Chondrocyte (in vitro differentiated cells): ENCODE data around the gene CAMKMT. TPM values are rescaled to one million over a fixed set of nuclear protein-coding genes. Genes with fewer than 3 reads are reported as not detected.

Source experiments
- DNase-seq: peaks from one replicate; pipeline ENCODE4 v3.0.0; 2021; ENCODE audit warnings: mixed read lengths, low spot score
- H3K27ac Mint-ChIP-seq: one replicate; pipeline ENCODE4 v1.8.0; 2021; ENCODE audit warnings: mild to moderate bottlenecking, moderate library complexity, mixed read lengths; ENCODE audit not compliant: unreplicated experiment
- H3K27me3 Mint-ChIP-seq: 2 replicates; pipeline ENCODE4 v1.8.0; 2021; ENCODE audit warnings: low read depth, mixed read lengths
- H3K36me3 Mint-ChIP-seq: 2 replicates; pipeline ENCODE4 v1.8.0; 2021; ENCODE audit warnings: low read depth, mixed read lengths
- H3K4me1 Mint-ChIP-seq: 2 replicates; pipeline ENCODE4 v1.8.0; 2021; ENCODE audit warnings: low read depth, mild to moderate bottlenecking, mixed read lengths
- H3K4me3 Mint-ChIP-seq: one replicate; pipeline ENCODE4 v1.8.0; 2021; ENCODE audit warnings: mild to moderate bottlenecking, moderate library complexity, mixed read lengths; ENCODE audit not compliant: unreplicated experiment
- H3K9me3 Mint-ChIP-seq: 2 replicates; pipeline ENCODE4 v1.8.0; 2021; ENCODE audit warnings: low read depth, mixed read lengths
- CTCF ChIP-seq: fragments of 200-600 bp; sonication (generic); IDR thresholded peaks from 2 replicates; pipeline ENCODE4 v1.5.0; 2021; ENCODE audit warnings: antibody characterized with exemption, mild to moderate bottlenecking, moderate library complexity
- total RNA-seq: library from RNA; stranded (reverse); gene quantifications from 3 replicates; pipeline ENCODE4 v1.2.1, GENCODE V29; 2021

The CAMKMT gene
- total RNA-seq, 1 donor from 2014 or later, result 6.5 TPM

DNA sequence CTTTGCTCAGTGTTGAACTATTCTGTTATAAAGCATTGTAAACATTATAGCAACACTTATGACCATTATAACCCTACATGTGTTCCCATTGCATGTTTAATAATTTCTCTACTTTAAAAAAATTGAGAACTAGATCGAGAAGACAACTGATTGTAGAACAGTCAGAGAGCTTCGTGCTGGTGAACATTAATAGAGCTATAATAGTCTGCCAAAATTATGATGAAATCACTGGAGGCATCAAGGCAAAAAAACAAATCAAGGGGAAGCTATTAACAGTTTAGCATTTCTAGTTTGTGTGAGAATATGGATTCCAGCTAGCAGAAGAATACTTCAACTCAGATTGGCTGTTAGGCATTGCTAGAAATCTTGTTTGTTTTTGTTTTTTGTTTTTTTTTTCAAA lies 284.2 kb downstream of the CAMKMT start:
- no peak for DNase-seq
- Mint-ChIP-seq H3K27me3 (no peaks in the 10 kb centered on the region), H3K4me3 (no peak overlapping the region), H3K4me1 (peaks cover 12% of the 10 kb centered on the region), H3K9me3 (peaks cover 4% of the 10 kb centered on the region), H3K27ac (no peak overlapping the region), H3K36me3 (no peaks in the 10 kb centered on the region)
- no peak for TF ChIP-seq CTCF

- H3K4me3 Mint-ChIP-seq, result no peak overlapping the region
- peaks cover 4% of the 10 kb centered on the region for H3K9me3 Mint-ChIP-seq
- H3K4me1 Mint-ChIP-seq, result peaks cover 8% of the 10 kb centered on the region
- DNase-seq, result no peak
- TF ChIP-seq CTCF, result no peak
- H3K36me3 Mint-ChIP-seq, result no peaks in the 10 kb centered on the region
- no peaks in the 10 kb centered on the region for H3K27me3 Mint-ChIP-seq
- no peak overlapping the region for H3K27ac Mint-ChIP-seq
These were observed 287.6 kb downstream of the CAMKMT start for GRCh38 chr2:44649381-44649780.

GRCh38 chr2:44650796-44651195 lies 289.0 kb downstream of the CAMKMT start:
- no peak for TF ChIP-seq CTCF
- Mint-ChIP-seq H3K4me3 (no peak overlapping the region), H3K27ac (no peak overlapping the region), H3K9me3 (peaks cover 4% of the 10 kb centered on the region), H3K4me1 (peaks cover 14% of the 10 kb centered on the region), H3K36me3 (no peaks in the 10 kb centered on the region), H3K27me3 (no peaks in the 10 kb centered on the region)
- no peak for DNase-seq

DNA sequence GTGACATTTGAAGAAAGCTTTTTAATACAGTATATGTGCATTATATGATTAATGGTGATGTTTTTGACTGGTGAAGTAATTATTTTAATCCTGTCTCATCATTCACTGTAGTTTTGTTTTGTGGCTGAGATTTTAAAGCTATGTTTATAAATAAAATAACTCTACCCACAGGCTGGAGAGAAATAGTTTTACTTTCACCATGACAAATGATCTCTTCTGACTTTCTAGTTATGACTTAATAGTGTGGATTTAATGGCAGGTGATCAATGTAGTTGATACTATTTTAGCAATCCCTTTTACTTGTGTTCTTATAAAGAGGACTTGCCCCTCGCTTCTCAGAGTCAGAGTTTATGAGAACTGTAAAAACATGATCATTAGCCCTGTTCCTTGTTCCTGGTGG lies 290.2 kb downstream of the CAMKMT start:
- Mint-ChIP-seq H3K9me3 (peaks cover 4% of the 10 kb centered on the region), H3K4me3 (no peak overlapping the region), H3K4me1 (peaks cover 11% of the 10 kb centered on the region), H3K27ac (no peak overlapping the region), H3K27me3 (no peaks in the 10 kb centered on the region), H3K36me3 (no peaks in the 10 kb centered on the region)
- no peak for TF ChIP-seq CTCF
- no peak for DNase-seq

DNA sequence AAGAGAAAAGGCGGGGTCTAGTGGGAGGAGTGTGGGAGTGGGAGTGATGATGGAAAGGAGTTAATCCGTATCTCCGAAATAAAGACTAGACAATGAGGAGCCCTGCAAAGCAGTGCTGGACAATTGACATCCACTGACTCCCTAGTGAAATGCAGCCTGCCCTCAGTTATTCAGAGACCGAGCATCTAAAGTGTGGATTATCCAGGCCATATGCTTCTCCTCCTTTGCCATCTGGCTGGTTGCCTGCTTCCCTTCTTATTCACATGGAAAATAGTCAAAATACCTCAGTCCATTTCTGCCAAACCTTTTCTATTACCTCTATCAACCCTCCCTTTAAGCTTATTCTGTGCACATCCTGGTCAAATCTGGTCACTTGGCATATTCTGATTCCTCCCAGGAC lies 291.0 kb downstream of the CAMKMT start:
- TF ChIP-seq CTCF, result no peak
- no peak for DNase-seq
- Mint-ChIP-seq H3K27me3 (no peaks in the 10 kb centered on the region), H3K36me3 (no peaks in the 10 kb centered on the region), H3K4me1 (peaks cover 7% of the 10 kb centered on the region), H3K9me3 (no peaks in the 10 kb centered on the region), H3K4me3 (no peak overlapping the region), H3K27ac (no peak overlapping the region)
